ENCODE data around the gene PDSS1. TPM values are rescaled to one million over a fixed set of nuclear protein-coding genes. Genes with fewer than 3 reads are reported as not detected.

PDSS1 gene
- total and polyA plus RNA-seq, 4 donors, result 1.8 to 6.6 (median 3.3) TPM

DNA sequence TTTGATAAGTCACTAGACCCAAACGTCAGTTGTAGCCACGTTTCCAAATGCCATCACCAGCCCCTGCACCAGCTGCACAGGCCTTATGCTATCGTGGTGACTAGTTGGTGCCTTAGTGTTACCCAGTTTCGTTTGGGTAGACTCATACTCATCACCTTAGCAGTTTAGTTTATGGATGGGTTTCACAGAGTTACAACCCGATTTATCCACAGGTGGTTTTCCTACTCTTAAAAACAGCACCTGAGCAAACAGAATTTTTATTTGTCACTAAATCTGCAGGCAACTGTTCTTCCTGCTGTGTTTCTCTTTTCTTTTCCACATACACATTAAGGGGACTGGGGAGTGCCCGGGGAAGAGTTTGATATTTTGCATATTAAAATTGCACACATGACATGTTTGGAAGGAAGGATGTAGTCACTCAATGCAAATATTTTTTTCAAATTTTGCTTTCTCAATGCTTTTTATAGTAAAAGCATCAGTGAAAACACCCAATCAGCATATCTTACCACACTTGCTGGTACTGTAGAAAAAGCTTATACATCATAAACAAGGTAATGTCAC, 41.6 kb downstream of the PDSS1 start:
- Histone ChIP-seq H3K4me3 (ENCODE audit: low read length in 2 of 2) (no peak overlapping the region), H3K4me1 (ENCODE audit: control insufficient read depth in 1 of 2, insufficient read depth in 2 of 2, low read length in 2 of 2) (no peaks in the 10 kb centered on the region), H3K36me3 (ENCODE audit: control insufficient read depth in 1 of 2, insufficient read depth in 2 of 2, low read length in 1 of 2) (peaks cover 3% of the 10 kb centered on the region in 2 donors), H3K27me3 (ENCODE audit: control insufficient read depth in 1 of 2, insufficient read depth in 2 of 2, low read length in 1 of 2) (no peaks in the 10 kb centered on the region), H3K9me3 (ENCODE audit: control insufficient read depth, low read length) (no peaks in the 10 kb centered on the region), H3K27ac (ENCODE audit: low read depth in 1 of 2, low read length in 2 of 2) (no peak overlapping the region)
- intact Hi-C loops (cut with DNase I), result no loop called here
- ATAC-seq (ENCODE audit: low FRiP score) (no peak), DNase-seq (no peak)
- WGBS, 2 donors, result 74 to 77% methylated on average over 6 of the region's 6 CpGs

DNA sequence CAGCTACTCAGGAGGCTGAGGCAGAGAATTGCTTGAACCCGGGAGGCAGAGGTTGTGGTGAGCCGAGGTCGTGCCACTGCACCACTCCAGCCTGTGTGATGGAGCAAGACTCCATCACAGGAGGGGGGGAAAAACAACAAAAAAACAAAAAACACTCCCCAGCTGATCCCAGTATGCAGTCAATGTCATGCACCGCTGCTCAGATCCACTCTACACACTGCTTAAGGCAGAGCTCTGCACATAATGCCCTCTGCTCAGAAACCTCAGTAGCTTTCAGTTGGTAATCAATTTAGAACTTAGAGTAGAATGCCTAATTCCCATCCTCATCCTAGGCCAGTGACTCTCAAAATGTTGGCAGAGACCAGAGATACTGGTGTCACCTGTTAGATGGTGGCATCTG, 43.9 kb downstream of the PDSS1 start:
- DNase-seq, result no peak
- H3K27ac ChIP-seq (ENCODE audit: low read depth in 1 of 2, low read length in 2 of 2), result no peak overlapping the region
- no peaks in the 10 kb centered on the region for H3K27me3 ChIP-seq (ENCODE audit: control insufficient read depth in 1 of 2, insufficient read depth in 2 of 2, low read length in 1 of 2)
- H3K4me3 ChIP-seq (ENCODE audit: low read length in 2 of 2), result no peak overlapping the region
- 97 to 100% methylated on average over 4 of the region's 4 CpGs for WGBS, 2 donors
- ATAC-seq (ENCODE audit: low FRiP score), result no peak
- intact Hi-C loops (cut with DNase I), result no loop called here
- H3K4me1 ChIP-seq (ENCODE audit: control insufficient read depth in 1 of 2, insufficient read depth in 2 of 2, low read length in 2 of 2), result no peaks in the 10 kb centered on the region
- no peaks in the 10 kb centered on the region for H3K9me3 ChIP-seq (ENCODE audit: control insufficient read depth, low read length)
- H3K36me3 ChIP-seq (ENCODE audit: control insufficient read depth in 1 of 2, insufficient read depth in 2 of 2, low read length in 1 of 2), result peaks cover 0 to 3% of the 10 kb centered on the region in 2 donors

DNA sequence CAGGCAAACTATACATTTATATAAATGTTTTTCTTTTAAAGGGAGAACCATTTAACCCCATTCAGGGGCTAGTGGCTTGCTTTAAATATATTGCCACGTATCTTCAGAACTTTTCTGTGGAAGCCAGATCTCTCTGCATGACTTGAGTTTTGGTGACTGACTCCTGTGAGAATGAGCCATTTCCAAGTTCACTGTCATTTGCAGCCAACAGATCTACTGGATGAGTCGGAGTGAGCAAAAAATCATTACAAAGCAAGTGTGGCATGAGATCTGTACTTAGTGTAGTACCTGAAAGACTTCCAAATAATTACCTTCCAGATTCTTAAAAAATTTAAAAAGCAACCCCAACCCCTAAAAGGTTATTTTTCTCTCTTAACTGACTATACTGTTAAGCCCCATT, 45.6 kb downstream of the PDSS1 start:
- Histone ChIP-seq H3K4me3 (ENCODE audit: low read length in 2 of 2) (no peak overlapping the region), H3K4me1 (ENCODE audit: control insufficient read depth in 1 of 2, insufficient read depth in 2 of 2, low read length in 2 of 2) (no peaks in the 10 kb centered on the region), H3K27me3 (ENCODE audit: control insufficient read depth in 1 of 2, insufficient read depth in 2 of 2, low read length in 1 of 2) (no peaks in the 10 kb centered on the region), H3K27ac (ENCODE audit: low read depth in 1 of 2, low read length in 2 of 2) (no peak overlapping the region), H3K36me3 (ENCODE audit: control insufficient read depth in 1 of 2, insufficient read depth in 2 of 2, low read length in 1 of 2) (no peaks in the 10 kb centered on the region), H3K9me3 (ENCODE audit: control insufficient read depth, low read length) (no peaks in the 10 kb centered on the region)
- ATAC-seq (ENCODE audit: low FRiP score) (no peak), DNase-seq (no peak)
- 90 to 91% methylated on average over 2 of the region's 2 CpGs for WGBS, 2 donors
- intact Hi-C loops (cut with DNase I), result no loop called here

DNA sequence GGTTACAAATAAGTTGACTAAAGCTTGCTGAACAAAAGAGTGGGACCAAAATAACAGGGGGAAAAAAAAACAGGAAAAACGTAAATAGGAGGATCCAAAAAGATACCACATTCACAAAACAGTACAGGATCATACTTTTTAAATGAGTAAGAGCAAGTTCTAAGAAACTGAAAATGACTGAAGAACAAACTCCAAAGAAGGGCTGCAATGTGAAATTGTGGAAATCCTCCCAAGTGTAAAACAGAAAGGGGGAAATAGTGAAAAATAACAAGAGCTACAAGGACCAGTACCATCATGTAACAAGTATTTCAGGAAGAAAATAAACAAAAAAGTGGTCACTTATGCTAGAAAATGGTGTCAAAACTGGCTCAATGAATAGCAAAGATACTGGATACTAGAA, 46.3 kb downstream of the PDSS1 start:
- intact Hi-C loops (cut with DNase I), result no loop called here
- no peak for ATAC-seq (ENCODE audit: low FRiP score)

DNA sequence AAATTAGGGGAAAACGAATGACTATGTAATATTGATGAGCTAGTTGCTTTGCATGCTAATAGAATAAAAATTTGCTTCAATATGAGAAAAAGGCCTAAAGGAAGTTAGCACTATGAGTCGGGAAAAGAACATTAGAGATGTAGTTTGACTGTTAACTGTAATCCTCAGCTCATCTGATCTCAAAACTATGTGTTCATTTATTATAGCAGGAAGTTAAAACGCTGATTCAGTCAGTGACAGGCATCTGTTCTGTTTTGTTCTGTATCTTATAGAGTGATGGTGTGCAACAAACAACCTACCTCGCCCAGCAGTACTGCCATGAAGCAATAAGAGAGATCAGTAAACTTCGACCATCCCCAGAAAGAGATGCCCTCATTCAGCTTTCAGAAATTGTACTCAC, 48.6 kb downstream of the PDSS1 start:
- intact Hi-C loops (cut with DNase I), result no loop called here
- H3K27me3 ChIP-seq (ENCODE audit: control insufficient read depth in 1 of 2, insufficient read depth in 2 of 2, low read length in 1 of 2), result no peaks in the 10 kb centered on the region
- 89 to 90% methylated on average over 5 of the region's 5 CpGs for WGBS, 2 donors
- H3K9me3 ChIP-seq (ENCODE audit: control insufficient read depth, low read length), result no peaks in the 10 kb centered on the region
- H3K36me3 ChIP-seq (ENCODE audit: control insufficient read depth in 1 of 2, insufficient read depth in 2 of 2, low read length in 1 of 2), result no peaks in the 10 kb centered on the region
- no peak for ATAC-seq (ENCODE audit: low FRiP score)
- H3K4me1 ChIP-seq (ENCODE audit: control insufficient read depth in 1 of 2, insufficient read depth in 2 of 2, low read length in 2 of 2), result no peaks in the 10 kb centered on the region
- no peak overlapping the region for H3K27ac ChIP-seq (ENCODE audit: low read depth in 1 of 2, low read length in 2 of 2)
- DNase-seq, result no peak
- H3K4me3 ChIP-seq (ENCODE audit: low read length in 2 of 2), result no peak overlapping the region

More for the DNA sequence above, 46.3 kb downstream of the PDSS1 start:
- H3K4me1 ChIP-seq (ENCODE audit: control insufficient read depth in 1 of 2, insufficient read depth in 2 of 2, low read length in 2 of 2), result no peaks in the 10 kb centered on the region
- no peak overlapping the region for H3K4me3 ChIP-seq (ENCODE audit: low read length in 2 of 2)
- no peak overlapping the region for H3K27ac ChIP-seq (ENCODE audit: low read depth in 1 of 2, low read length in 2 of 2)
- 52 to 64% methylated on average over 1 of the region's 1 CpG for WGBS, 2 donors
- H3K9me3 ChIP-seq (ENCODE audit: control insufficient read depth, low read length), result no peaks in the 10 kb centered on the region
- no peaks in the 10 kb centered on the region for H3K27me3 ChIP-seq (ENCODE audit: control insufficient read depth in 1 of 2, insufficient read depth in 2 of 2, low read length in 1 of 2)
- no peaks in the 10 kb centered on the region for H3K36me3 ChIP-seq (ENCODE audit: control insufficient read depth in 1 of 2, insufficient read depth in 2 of 2, low read length in 1 of 2)
- DNase-seq, result no peak

DNA sequence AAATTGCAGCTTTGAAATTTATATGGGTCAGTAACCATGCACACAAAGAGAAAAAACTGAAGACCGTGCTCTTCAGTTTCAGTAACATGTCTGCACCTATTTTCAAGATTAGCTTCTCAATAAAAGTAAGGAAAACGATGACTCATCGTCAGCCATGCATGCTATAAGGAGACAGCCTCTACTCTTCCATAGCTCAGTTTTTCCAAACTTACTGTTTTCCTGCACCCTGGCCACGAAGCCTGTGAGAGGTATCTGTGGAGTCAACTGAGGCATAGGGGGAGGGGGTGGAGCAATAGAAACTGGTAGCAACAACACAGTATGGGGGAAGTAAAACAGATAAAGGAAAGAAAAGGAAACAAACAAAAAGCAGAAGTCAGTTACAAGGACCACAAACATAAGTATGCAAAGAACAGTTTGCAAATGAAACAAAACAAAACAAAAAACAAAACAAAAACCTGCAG, 58.0 kb downstream of the PDSS1 start:
- Histone ChIP-seq H3K27ac (ENCODE audit: low read depth in 1 of 2, low read length in 2 of 2) (no peak overlapping the region), H3K4me3 (ENCODE audit: low read length in 2 of 2) (no peak overlapping the region), H3K9me3 (ENCODE audit: control insufficient read depth, low read length) (no peaks in the 10 kb centered on the region), H3K4me1 (ENCODE audit: control insufficient read depth in 1 of 2, insufficient read depth in 2 of 2, low read length in 2 of 2) (no peaks in the 10 kb centered on the region), H3K36me3 (ENCODE audit: control insufficient read depth in 1 of 2, insufficient read depth in 2 of 2, low read length in 1 of 2) (no peaks in the 10 kb centered on the region), H3K27me3 (ENCODE audit: control insufficient read depth in 1 of 2, insufficient read depth in 2 of 2, low read length in 1 of 2) (no peaks in the 10 kb centered on the region)
- ATAC-seq (ENCODE audit: low FRiP score), result no peak
- intact Hi-C loops (cut with DNase I), result no loop called here
- WGBS, 2 donors, result 63 to 71% methylated on average over 4 of the region's 4 CpGs
- no peak for DNase-seq

DNA sequence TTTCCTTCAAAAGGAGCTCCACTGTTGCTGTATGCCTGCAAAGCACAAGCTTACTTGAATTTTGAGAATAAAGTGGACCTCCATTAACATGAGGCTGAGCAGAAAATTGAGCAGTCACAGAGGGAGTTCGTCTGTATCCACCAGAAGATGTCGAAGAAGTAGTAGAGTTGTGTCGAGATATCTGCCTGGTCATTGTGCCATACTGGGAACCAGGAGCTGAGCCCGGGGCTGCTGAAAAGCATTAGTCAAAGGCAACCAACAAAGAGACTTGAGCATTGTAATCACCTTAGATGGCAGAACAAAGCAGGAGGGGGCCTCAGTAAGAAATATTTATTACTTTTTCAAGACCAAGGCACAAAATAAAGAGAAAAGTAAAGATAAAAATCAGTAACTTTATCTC, 61.5 kb downstream of the PDSS1 start:
- intact Hi-C loops (cut with DNase I), result no loop called here
- no peak overlapping the region for H3K4me3 ChIP-seq (ENCODE audit: low read length in 2 of 2)
- no peaks in the 10 kb centered on the region for H3K9me3 ChIP-seq (ENCODE audit: control insufficient read depth, low read length)
- no peaks in the 10 kb centered on the region for H3K27me3 ChIP-seq (ENCODE audit: control insufficient read depth in 1 of 2, insufficient read depth in 2 of 2, low read length in 1 of 2)
- DNase-seq, result no peak
- WGBS, 2 donors, result 85 to 86% methylated on average over 4 of the region's 4 CpGs
- no peaks in the 10 kb centered on the region for H3K4me1 ChIP-seq (ENCODE audit: control insufficient read depth in 1 of 2, insufficient read depth in 2 of 2, low read length in 2 of 2)
- H3K36me3 ChIP-seq (ENCODE audit: control insufficient read depth in 1 of 2, insufficient read depth in 2 of 2, low read length in 1 of 2), result no peaks in the 10 kb centered on the region
- ATAC-seq (ENCODE audit: low FRiP score), result no peak
- no peak overlapping the region for H3K27ac ChIP-seq (ENCODE audit: low read depth in 1 of 2, low read length in 2 of 2)

DNA sequence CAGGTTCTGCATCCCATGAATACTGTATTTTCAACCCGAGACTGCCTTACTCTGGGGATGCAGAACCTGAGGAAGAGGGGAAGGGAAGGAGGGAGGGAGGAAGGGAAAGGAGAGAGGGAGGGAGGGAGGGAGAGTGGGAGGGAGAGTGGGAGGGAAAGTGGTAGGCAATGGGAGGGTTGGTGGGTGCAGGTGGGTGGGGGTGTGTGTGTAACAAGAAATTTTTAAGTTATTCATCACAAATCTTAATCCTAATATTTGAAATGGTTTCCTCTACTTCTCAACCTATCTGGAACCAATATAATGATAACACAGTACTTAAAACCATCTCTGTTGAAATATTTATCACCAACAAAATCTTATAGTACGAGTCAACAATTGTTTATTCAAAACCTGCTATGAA, 68.0 kb downstream of the PDSS1 start:
- intact Hi-C loops (cut with DNase I), result no loop called here

DNA sequence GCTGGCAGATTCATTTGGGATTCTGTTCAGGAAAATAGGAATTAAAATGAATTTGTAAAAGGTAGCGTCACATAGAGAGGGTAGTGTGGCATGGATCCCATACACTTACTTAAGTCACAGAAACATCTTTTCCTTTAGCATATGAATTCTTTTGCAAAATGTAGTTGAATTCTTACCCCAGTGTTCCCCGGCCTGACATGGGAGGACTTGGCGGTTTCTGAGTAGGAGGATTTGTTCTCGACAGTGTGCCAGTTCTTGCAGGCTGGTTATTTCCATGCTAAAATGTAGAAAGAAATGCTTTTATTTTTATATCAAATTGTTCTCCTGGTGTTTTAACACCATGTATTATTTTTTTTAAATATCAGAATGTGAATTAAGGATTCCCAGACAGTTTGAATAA, 72.6 kb downstream of the PDSS1 start:
- intact Hi-C loops (cut with DNase I), result no loop called here
- WGBS, 2 donors, result 79 to 84% methylated on average over 4 of the region's 4 CpGs

More for the DNA sequence above, 68.0 kb downstream of the PDSS1 start:
- 89 to 93% methylated on average over 2 of the region's 2 CpGs for WGBS, 2 donors
- H3K27me3 ChIP-seq (ENCODE audit: control insufficient read depth in 1 of 2, insufficient read depth in 2 of 2, low read length in 1 of 2), result no peaks in the 10 kb centered on the region
- no peaks in the 10 kb centered on the region for H3K4me1 ChIP-seq (ENCODE audit: control insufficient read depth in 1 of 2, insufficient read depth in 2 of 2, low read length in 2 of 2)
- DNase-seq (no peak), ATAC-seq (ENCODE audit: low FRiP score) (no peak)
- H3K4me3 ChIP-seq (ENCODE audit: low read length in 2 of 2), result no peak overlapping the region
- H3K9me3 ChIP-seq (ENCODE audit: control insufficient read depth, low read length), result no peaks in the 10 kb centered on the region
- H3K27ac ChIP-seq (ENCODE audit: low read depth in 1 of 2, low read length in 2 of 2), result no peak overlapping the region
- no peaks in the 10 kb centered on the region for H3K36me3 ChIP-seq (ENCODE audit: control insufficient read depth in 1 of 2, insufficient read depth in 2 of 2, low read length in 1 of 2)

More for the DNA sequence above, 72.6 kb downstream of the PDSS1 start:
- Histone ChIP-seq H3K27ac (ENCODE audit: low read depth in 1 of 2, low read length in 2 of 2) (no peak overlapping the region), H3K36me3 (ENCODE audit: control insufficient read depth in 1 of 2, insufficient read depth in 2 of 2, low read length in 1 of 2) (no peaks in the 10 kb centered on the region), H3K4me1 (ENCODE audit: control insufficient read depth in 1 of 2, insufficient read depth in 2 of 2, low read length in 2 of 2) (peaks cover 0 to 2% of the 10 kb centered on the region in 2 donors), H3K9me3 (ENCODE audit: control insufficient read depth, low read length) (no peaks in the 10 kb centered on the region), H3K4me3 (ENCODE audit: low read length in 2 of 2) (no peak overlapping the region), H3K27me3 (ENCODE audit: control insufficient read depth in 1 of 2, insufficient read depth in 2 of 2, low read length in 1 of 2) (no peaks in the 10 kb centered on the region)
- DNase-seq (no peak), ATAC-seq (ENCODE audit: low FRiP score) (no peak)
